Stimulated activated CD8-positive, alpha-beta memory T cell treated with anti-CD3 and anti-CD28 coated beads, Interleukin-15, amount 100 ng/mL, for 48 hours (primary cell): ENCODE results near the gene CCT7.

Experiments used
- DNase-seq, 2 donors: peaks; one replicate each; pipeline ENCODE4 v3.0.0-alpha.2; 2020; ENCODE audit warnings: low read depth in 2 of 2

CCT7 gene

GRCh38 chr2:73225513-73226360, 8.4 kb upstream of the CCT7 start:
- no peak for DNase-seq

DNA sequence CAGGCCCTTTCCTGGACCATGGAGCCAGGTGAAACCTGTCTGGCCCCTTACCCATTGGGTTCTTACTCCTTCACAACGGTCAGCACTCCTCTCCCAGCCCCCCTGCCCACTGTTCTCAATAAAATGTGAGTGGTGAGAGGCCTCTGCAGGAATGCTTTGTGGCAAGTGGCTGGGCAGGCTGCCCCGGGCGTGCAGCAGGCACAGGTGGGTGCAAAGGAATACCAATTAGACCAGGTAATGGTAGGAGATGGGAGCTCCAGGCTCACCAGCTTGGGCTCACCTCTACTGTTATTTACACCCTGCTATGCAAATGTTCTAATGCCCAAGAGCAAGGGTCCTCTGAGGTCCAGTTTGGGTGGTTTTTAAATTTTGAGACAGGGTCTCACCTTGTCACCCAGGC, 7.0 kb upstream of the CCT7 start:
- DNase-seq = no peak

GRCh38 chr2:73228631-73229030, 5.5 kb upstream of the CCT7 start:
- DNase-seq = no peak

GRCh38 chr2:73232403-73233153, 1.5 kb upstream of the CCT7 start:
- DNase-seq = no peak

GRCh38 chr2:73233154-73233931, 765 bp upstream of the CCT7 start, which contains the start of gene PRADC1:
Gene PRADC1, minus strand, starts transcription at chr2:73233239. Its CDS starts 79 bp downstream, at chr2:73233160.
- DNase-seq = peak; percentile 92 to 93

DNA sequence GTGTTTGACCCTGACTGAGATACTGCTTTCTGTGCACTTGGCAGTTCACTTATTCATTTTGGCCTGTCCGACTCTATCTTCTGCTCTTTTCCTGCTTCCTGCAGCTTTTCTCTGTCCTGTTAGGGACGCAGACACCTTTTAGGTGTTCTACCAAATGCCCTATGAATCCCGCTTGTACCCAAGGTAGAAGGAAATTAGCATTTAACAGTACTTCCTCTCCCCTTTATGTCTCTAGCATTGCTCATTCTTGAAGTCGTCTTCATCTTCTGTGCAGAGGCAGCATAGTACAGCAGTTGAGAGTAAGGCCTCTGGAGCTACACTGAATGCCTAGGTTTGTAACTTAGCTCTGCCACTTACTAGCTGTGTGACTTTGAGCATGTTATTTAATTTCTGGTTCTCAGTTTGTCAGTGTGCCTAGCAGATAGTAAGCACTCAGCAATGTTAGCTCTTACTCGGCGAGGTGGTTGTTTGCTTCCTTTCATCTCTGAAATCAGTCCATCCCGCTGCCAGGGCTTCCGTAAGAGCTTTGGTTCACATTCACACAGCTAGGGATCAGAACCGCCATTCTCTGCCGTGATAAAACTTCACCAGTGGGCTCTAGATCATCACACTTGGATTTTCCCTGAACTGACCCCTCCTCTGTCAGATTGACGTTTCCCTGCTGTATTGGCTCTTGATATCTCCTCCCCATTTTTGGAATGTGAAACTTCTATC, 1.4 kb downstream of the CCT7 start:
- DNase-seq = no peak

- no peak for DNase-seq
Observed at GRCh38 chr2:73237168-73237567, 3.1 kb downstream of the CCT7 start.

DNA sequence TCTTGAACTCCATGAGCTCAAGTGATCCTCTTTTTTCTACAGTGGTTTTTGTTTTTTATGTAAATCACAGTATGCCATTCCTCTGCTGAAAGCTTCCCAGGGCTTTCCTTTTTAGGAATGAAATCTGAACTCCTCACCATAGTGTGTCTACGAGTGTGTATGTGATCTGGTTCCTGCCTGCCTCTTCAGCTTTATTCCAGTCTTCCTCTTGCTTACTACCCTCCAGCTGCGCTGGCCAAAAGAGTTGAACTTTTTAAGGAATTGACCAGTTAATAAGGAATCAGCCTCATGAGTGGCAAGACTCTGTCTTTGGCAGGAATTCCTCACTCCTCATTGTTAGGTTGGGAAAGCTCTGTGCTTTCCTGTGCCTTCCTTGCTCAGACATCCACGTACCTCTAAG, 4.0 kb downstream of the CCT7 start:
- no peak for DNase-seq

- DNase-seq = no peak
Observed at GRCh38 chr2:73238976-73239375, 4.9 kb downstream of the CCT7 start.

GRCh38 chr2:73239776-73240175, 5.7 kb downstream of the CCT7 start:
- DNase-seq = no peak

DNA sequence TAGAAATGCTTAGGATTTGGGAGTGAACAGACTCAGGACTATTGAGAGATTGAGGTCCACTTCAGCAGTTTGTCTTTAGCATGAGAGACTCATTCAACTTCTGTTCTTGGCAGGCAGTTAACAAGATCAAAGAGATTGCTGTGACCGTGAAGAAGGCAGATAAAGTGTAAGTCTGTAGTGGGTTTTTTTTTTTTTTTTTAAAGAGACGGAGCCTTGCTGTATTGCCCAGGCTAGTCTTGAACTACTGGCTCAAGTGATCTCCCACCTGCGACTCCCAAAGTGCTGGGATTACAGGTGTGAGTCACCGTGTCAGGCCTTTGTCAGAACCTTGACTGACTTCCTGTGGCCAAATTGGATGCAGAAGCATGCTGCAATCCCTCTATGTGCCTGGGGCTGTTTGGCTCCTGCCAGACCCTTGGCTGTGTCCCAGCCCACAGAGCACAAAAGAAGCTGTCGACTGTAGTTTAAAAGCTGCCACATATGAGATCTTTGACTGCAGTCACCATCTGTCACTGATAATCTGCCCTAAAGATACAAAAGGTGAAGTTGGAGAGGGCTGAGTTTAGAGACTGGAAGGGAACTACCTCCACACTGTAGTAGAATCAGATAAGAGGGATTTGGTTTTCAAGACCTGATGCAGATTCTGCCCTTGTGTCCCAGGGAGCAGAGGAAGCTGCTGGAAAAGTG, 9.9 kb downstream of the CCT7 start:
- no peak for DNase-seq

- no peak for DNase-seq
Observed at GRCh38 chr2:73244580-73244979, 10.5 kb downstream of the CCT7 start.

- no peak for DNase-seq
Observed at GRCh38 chr2:73246850-73247249, 12.7 kb downstream of the CCT7 start.

GRCh38 chr2:73249636-73250035, 15.5 kb downstream of the CCT7 start:
- no peak for DNase-seq

DNA sequence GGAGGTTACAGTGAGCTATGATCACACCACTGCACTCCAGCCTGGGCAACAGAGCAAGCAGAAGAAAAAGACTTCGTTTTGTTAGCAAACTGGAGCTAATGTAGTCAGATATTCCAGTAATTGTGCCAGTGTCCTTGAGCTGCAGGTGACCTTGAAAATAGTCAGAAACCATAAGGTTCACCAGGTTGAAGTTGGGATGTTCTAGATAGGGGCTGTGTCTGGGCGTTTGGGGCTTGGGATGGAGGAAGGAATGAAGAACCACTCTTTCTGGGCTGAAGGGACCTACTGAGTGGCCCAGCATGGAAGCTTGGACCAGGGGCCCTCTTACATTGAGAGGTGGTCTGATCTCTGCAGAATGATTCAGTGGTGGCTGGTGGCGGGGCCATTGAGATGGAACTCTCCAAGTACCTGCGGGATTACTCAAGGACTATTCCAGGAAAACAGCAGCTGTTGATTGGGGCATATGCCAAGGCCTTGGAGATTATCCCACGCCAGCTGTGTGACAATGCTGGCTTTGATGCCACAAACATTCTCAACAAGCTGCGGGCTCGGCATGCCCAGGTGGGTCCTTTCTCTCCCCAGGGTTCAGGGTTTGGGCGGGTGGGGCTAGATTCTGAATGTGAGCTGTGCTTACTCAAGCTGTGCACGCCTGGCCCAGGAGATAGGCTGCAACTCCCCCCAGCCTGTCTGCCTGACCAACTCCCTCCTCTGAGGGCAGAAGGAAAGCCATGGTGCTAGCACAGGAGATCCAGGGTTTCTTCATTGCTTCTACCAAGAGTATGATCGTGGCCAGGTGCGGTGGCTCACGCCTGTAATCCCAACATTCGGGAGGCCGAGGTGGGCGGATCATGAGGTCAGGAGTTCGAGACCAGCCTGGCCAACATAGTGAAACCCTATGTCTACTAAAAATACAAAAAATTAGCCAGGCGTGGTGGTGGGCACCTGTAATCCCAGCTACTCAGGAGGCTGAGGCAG, 17.1 kb downstream of the CCT7 start:
- DNase-seq = no peak

- DNase-seq = no peak
Observed at GRCh38 chr2:73252238-73253027, 18.3 kb downstream of the CCT7 start.

GRCh38 chr2:73253400-73253799, 19.3 kb downstream of the CCT7 start:
- DNase-seq = no peak

DNA sequence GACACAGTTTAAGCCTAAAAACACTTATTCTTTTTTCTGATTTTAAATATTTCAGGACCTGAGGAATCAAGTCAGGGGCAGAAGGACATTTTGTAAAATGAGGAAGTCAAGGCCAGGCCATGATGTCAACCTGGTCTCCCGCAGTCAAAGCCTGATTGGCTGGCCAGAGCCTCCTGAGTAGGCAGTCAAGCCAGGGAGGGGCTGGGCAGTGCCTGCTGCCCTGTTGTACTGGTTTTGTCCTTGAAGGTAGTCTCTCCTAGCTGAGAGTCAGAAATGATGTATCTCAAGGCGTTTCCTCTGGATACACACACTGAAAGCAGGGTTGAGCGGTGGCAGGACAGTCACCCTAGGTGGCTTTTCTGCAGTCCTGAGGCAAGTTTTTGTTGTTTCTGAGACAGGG, 19.8 kb downstream of the CCT7 start:
- no peak for DNase-seq
